HEK293 (cell line): ENCODE results near the gene PKN3.
A peak's percentile ranks its signal among the peaks of the same experiment; 100 is the strongest.

Experiments used
- HOXC10 ChIP-seq: sonication (generic); formaldehyde crosslinking; IDR thresholded peaks from 2 replicates; pipeline ENCODE4 v1.8.1; 2023; ENCODE audit warnings: mild to moderate bottlenecking, missing genetic modification reagents
- KLF16 ChIP-seq: fragments of 450-650 bp; formaldehyde crosslinking; IDR thresholded peaks from 2 replicates; pipeline ENCODE4 v1.5.1; 2017; ENCODE audit warnings: missing biosample characterization, missing genetic modification characterization
- KLF7 ChIP-seq: fragments of 450-650 bp; formaldehyde crosslinking; IDR thresholded peaks from 2 replicates; pipeline ENCODE4 v1.5.1; 2016; ENCODE audit warnings: missing biosample characterization, missing genetic modification characterization, borderline replicate concordance
- KLF9 ChIP-seq: fragments of 450-650 bp; formaldehyde crosslinking; IDR thresholded peaks from 2 replicates; pipeline ENCODE4 v1.5.1; 2016; ENCODE audit warnings: missing biosample characterization, missing genetic modification characterization, low read depth
- MZF1 ChIP-seq: fragments of 450-650 bp; formaldehyde crosslinking; IDR thresholded peaks from 2 replicates; pipeline ENCODE4 v1.5.1; 2017; ENCODE audit warnings: missing biosample characterization, missing genetic modification characterization, borderline replicate concordance
- REST ChIP-seq: fragments of 450-650 bp; formaldehyde crosslinking; IDR thresholded peaks from 2 replicates; pipeline ENCODE4 v1.5.1; 2016; ENCODE audit warnings: missing biosample characterization, missing genetic modification characterization
- SETDB1 ChIP-seq: IDR thresholded peaks from one replicate; pipeline ENCODE4 v1.6.1; 2017; ENCODE audit warnings: mild to moderate bottlenecking, low read length, moderate library complexity, mixed read lengths; ENCODE audit not compliant: insufficient read length
- ZBTB10 ChIP-seq: fragments of 450-650 bp; formaldehyde crosslinking; IDR thresholded peaks from 2 replicates; pipeline ENCODE4 v1.5.1; 2016; ENCODE audit warnings: missing biosample characterization, missing genetic modification characterization
- ZBTB11 ChIP-seq: fragments of 450-650 bp; formaldehyde crosslinking; conservative IDR thresholded peaks from 2 replicates; pipeline ENCODE4 v1.5.1; 2016; ENCODE audit warnings: low read depth, missing biosample characterization, missing genetic modification characterization
- ZBTB26 ChIP-seq: fragments of 450-650 bp; formaldehyde crosslinking; optimal IDR thresholded peaks from 2 replicates; pipeline ENCODE3; 2016; ENCODE audit warnings: missing biosample characterization, mild to moderate bottlenecking, missing genetic modification characterization
- ZBTB7A ChIP-seq: fragments of 450-650 bp; formaldehyde crosslinking; IDR thresholded peaks from 2 replicates; pipeline ENCODE4 v1.5.1; 2016; ENCODE audit warnings: low read depth, missing biosample characterization, missing genetic modification characterization
- ZNF266 ChIP-seq: fragments of 450-650 bp; formaldehyde crosslinking; IDR thresholded peaks from 2 replicates; pipeline ENCODE4 v1.5.1; 2016; ENCODE audit warnings: missing biosample characterization, missing genetic modification characterization, low read depth
- ZNF391 ChIP-seq: fragments of 450-650 bp; formaldehyde crosslinking; IDR thresholded peaks from 2 replicates; pipeline ENCODE4 v1.5.1; 2016; ENCODE audit warnings: low read depth, missing biosample characterization, missing genetic modification characterization, borderline replicate concordance
- ZNF394 ChIP-seq: fragments of 450-650 bp; formaldehyde crosslinking; IDR thresholded peaks from 2 replicates; pipeline ENCODE4 v1.5.1; 2016; ENCODE audit warnings: missing biosample characterization, missing genetic modification characterization, mild to moderate bottlenecking, moderate library complexity, borderline replicate concordance
- ZNF449 ChIP-seq: fragments of 450-650 bp; formaldehyde crosslinking; IDR thresholded peaks from 2 replicates; pipeline ENCODE4 v1.5.1; 2017; ENCODE audit warnings: missing biosample characterization, mild to moderate bottlenecking, missing genetic modification characterization, moderate library complexity
- ZNF473 ChIP-seq: fragments of 450-650 bp; formaldehyde crosslinking; IDR thresholded peaks from 2 replicates; pipeline ENCODE4 v1.5.1; 2017; ENCODE audit warnings: missing biosample characterization, missing genetic modification characterization
- ZNF501 ChIP-seq: fragments of 450-650 bp; formaldehyde crosslinking; IDR thresholded peaks from 2 replicates; pipeline ENCODE4 v1.5.1; 2016; ENCODE audit warnings: missing biosample characterization, missing genetic modification characterization
- ZNF549 ChIP-seq: fragments of 450-650 bp; IDR thresholded peaks from 2 replicates; pipeline ENCODE4 v1.5.1; 2018; ENCODE audit warnings: missing biosample characterization, missing genetic modification characterization, mild to moderate bottlenecking, inconsistent platforms, moderate library complexity
- ZNF560 ChIP-seq: fragments of 450-650 bp; formaldehyde crosslinking; IDR thresholded peaks from 2 replicates; pipeline ENCODE4 v1.5.1; 2017; ENCODE audit warnings: missing biosample characterization, missing genetic modification characterization, borderline replicate concordance
- ZNF561 ChIP-seq: fragments of 450-650 bp; IDR thresholded peaks from 2 replicates; pipeline ENCODE4 v1.5.1; 2018; ENCODE audit warnings: missing biosample characterization, missing genetic modification characterization, borderline replicate concordance
- ZNF639 ChIP-seq: fragments of 450-650 bp; formaldehyde crosslinking; IDR thresholded peaks from 2 replicates; pipeline ENCODE4 v1.5.1; 2016; ENCODE audit warnings: missing biosample characterization, missing genetic modification characterization
- ZNF645 ChIP-seq: fragments of 450-650 bp; formaldehyde crosslinking; IDR thresholded peaks from 2 replicates; pipeline ENCODE4; 2016; ENCODE audit warnings: missing biosample characterization, missing genetic modification characterization
- ZNF677 ChIP-seq: fragments of 450-650 bp; IDR thresholded peaks from 2 replicates; pipeline ENCODE4 v1.5.0; 2018; ENCODE audit warnings: missing biosample characterization, mild to moderate bottlenecking, missing genetic modification characterization, moderate library complexity

The PKN3 gene

GRCh38 chr9:128702445-128702948 is at the start of gene PKN3 (continued):
- TF ChIP-seq ZBTB10 (tag by site-specific recombination) = peak; percentile 80
- TF ChIP-seq ZNF639 (tag by site-specific recombination) = no peak
- peak; percentile 54 for TF ChIP-seq KLF9 (tag by site-specific recombination)
- peak; percentile 67; the same call in 1 of the 2 replicates for TF ChIP-seq ZNF394 (tag by site-specific recombination)
- TF ChIP-seq HOXC10 (CRISPR knock-in tag) = no peak
- peak; percentile 89 for TF ChIP-seq ZNF501 (tag by site-specific recombination)
- no peak for TF ChIP-seq ZNF473
- peak; percentile 97 for TF ChIP-seq ZBTB26 (tag by site-specific recombination)
- no peak for TF ChIP-seq ZNF266 (tag by site-specific recombination)
- no peak for TF ChIP-seq ZNF560
- peak; percentile 40; the same call in 1 of the 2 replicates for TF ChIP-seq KLF16
- no peak for TF ChIP-seq ZNF677 (tag by site-specific recombination)
- TF ChIP-seq ZNF449 (tag by site-specific recombination) = peak; percentile 52; the same call in 1 of the 2 replicates
- no peak for TF ChIP-seq REST
- peak; percentile 83; the same call in 1 of the 2 replicates for TF ChIP-seq ZNF561 (tag by site-specific recombination)
- TF ChIP-seq SETDB1 = no peak
- 0 out of 2 replicates have a peak, but pooled peaks have one; percentile 47 for TF ChIP-seq KLF7
- peak; percentile 40 for TF ChIP-seq MZF1
- TF ChIP-seq ZNF645 = no peak
- TF ChIP-seq ZNF391 (tag by site-specific recombination) = peak; percentile 47; the same call in 1 of the 2 replicates
- peak; percentile 35; the same call in 1 of the 2 replicates for TF ChIP-seq ZBTB7A
- peak; percentile 39; the same call in 1 of the 2 replicates for TF ChIP-seq ZBTB11 (tag by site-specific recombination)
- no peak for TF ChIP-seq ZNF549 (tag by site-specific recombination)
